Esophagus squamous epithelium (tissue), 5 donors: ENCODE measurements around the gene GDF3. TPM values are rescaled to one million over a fixed set of nuclear protein-coding genes. Genes with fewer than 3 reads are reported as not detected.
"Not testable (repeated sequence)": the region's sequence is repeated elsewhere in the genome, so short reads cannot be mapped to it uniquely, and the experiment has no call there.

ENCODE experiments used
- DNase-seq: peaks from one replicate; lab custom pipeline; 2025; lab: John Stamatoyannopoulos, UW
- H3K27ac ChIP-seq, 4 donors: fragments of 200-600 bp; sonication (generic); one replicate each; pipeline ENCODE4 v1.5.1; 2016 to 2019; ENCODE audit warnings: mild to moderate bottlenecking in 1 of 4
- H3K27me3 ChIP-seq, 4 donors: fragments of 200-600 bp; sonication (generic); 1 replicate in 3 of 4; 2 replicates in 1 of 4; pipeline versions ENCODE4 v1.5.1 to v1.6.0; 2017 to 2021; ENCODE audit warnings: antibody characterized with exemption in 1 of 4
- H3K36me3 ChIP-seq, 3 donors: fragments of 200-600 bp; sonication (generic); one replicate each; pipeline ENCODE4 v1.5.1; 2016 to 2019
- H3K4me1 ChIP-seq, 3 donors: fragments of 200-600 bp; sonication (generic); one replicate each; pipeline ENCODE4 v1.5.1; 2017 to 2019
- H3K4me3 ChIP-seq, 4 donors: fragments of 200-600 bp; sonication (generic); 1 replicate in 3 of 4; 2 replicates in 1 of 4; pipeline ENCODE4 v1.5.1; 2016 to 2019; ENCODE audit warnings: mild to moderate bottlenecking in 2 of 4, moderate library complexity in 1 of 4
- H3K9me3 ChIP-seq, 3 donors: fragments of 200-600 bp; sonication (generic); one replicate each; pipeline ENCODE4 v1.5.1; 2016 to 2019
- CTCF ChIP-seq, 6 experiments: fragments of 450-650 bp in 4 of 6; fragments of 200-600 bp in 2 of 6; sonication (generic) in 2 of 6; IDR thresholded peaks; one replicate each; pipeline ENCODE4 v1.5.1; 2016 to 2019; ENCODE audit warnings: antibody characterized with exemption in 6 of 6, mild to moderate bottlenecking in 4 of 6, moderate library complexity in 4 of 6
- POLR2A ChIP-seq, 4 donors: fragments of 450-650 bp; IDR thresholded peaks; one replicate each; pipeline ENCODE4 v1.6.1; 2017; ENCODE audit warnings: antibody characterized with exemption in 4 of 4, mild to moderate bottlenecking in 4 of 4, moderate library complexity in 3 of 4
- WGBS, 2 donors: methylation state at CpG; one replicate each; pipeline ENCODE4 v1.1.5; 2018; 5-methylcytosine and 5-hydroxymethylcytosine counted together
- intact Hi-C: fragments of 100-400 bp; cut with DNase I; formaldehyde crosslinking; loops from one replicate; pipeline ENCODE4 v1.15.0; 2022
- total RNA-seq, 4 donors: library from RNA; depleted of rRNA; stranded (reverse); fragments of >200 nt; gene quantifications; one replicate each; pipeline ENCODE4 v1.1.0, GENCODE V29; 2016
- donor health status: DM: yes; HTN: yes; CAD: no.

GDF3 gene
- not detected for total RNA-seq

DNA sequence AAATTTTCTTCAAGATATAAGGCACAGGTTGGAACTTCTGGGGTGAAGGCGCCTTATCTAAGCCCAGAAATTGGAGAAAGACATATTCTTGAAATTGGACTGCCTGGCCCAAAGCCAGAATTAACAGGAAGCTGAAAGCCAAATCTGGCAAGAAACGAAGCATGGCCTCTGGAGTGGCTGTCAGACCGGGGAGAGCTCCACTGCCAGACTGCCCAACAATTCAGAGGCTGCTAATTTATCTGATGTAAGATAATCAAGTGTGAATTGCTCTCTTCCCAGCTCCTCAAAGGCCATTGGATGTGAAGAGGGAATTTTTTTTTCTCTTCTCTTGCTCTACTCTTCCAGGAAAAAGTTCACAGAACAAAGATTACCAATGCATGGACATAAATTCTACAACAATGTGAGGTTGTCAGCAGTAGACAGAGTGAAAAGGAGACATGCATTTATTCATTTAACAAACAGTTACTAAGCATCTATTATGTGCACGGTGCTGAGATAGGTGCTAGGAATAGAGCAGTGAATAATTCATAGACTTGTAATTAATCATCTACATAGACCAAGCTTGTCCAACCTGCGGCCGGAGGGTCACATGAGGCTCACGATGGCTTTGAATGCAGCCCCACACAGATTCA lies at the start of gene GDF3:
GDF3 (minus strand) TSS at position 210 of the 632 bp plus-strand sequence; CDS start at position 163, 47 bp downstream.
- Histone ChIP-seq H3K36me3 (no peaks in the 10 kb centered on the region), H3K27ac (peak within 1 kb of the TSS in 1 of 4 donors; percentile 33), H3K4me1 (no peaks in the 10 kb centered on the region), H3K4me3 (no peak within 1 kb of the TSS), H3K27me3 (no peaks in the 10 kb centered on the region), H3K9me3 (no peaks in the 10 kb centered on the region)
- intact Hi-C loops = no loop called here
- WGBS, 2 donors = 36 to 42% methylated on average over 7 of the region's 7 CpGs
- no peak for TF ChIP-seq POLR2A (IDR thresholded peaks at IDR 0.05)
- TF ChIP-seq CTCF (IDR thresholded peaks at IDR 0.05) = no peak
- DNase-seq = no peak

GRCh38 chr12:7732993-7733392 lies 37.4 kb upstream of the GDF3 start:
- Histone ChIP-seq H3K27ac (no peak overlapping the region), H3K36me3 (no peaks in the 10 kb centered on the region), H3K27me3 (no peaks in the 10 kb centered on the region), H3K4me1 (no peaks in the 10 kb centered on the region), H3K4me3 (no peak overlapping the region), H3K9me3 (no peaks in the 10 kb centered on the region)
- WGBS, 2 donors = 44 to 60% methylated on average over 3 of the region's 3 CpGs
- intact Hi-C loops = no loop called here
- DNase-seq = no peak
- TF ChIP-seq POLR2A (IDR thresholded peaks at IDR 0.05) = no peak
- TF ChIP-seq CTCF (IDR thresholded peaks at IDR 0.05) = no peak

GRCh38 chr12:7731486-7731885 lies 35.9 kb upstream of the GDF3 start:
- WGBS, 2 donors = 25 to 37% methylated on average over 5 of the region's 5 CpGs
- H3K27me3 ChIP-seq = no peaks in the 10 kb centered on the region

DNA sequence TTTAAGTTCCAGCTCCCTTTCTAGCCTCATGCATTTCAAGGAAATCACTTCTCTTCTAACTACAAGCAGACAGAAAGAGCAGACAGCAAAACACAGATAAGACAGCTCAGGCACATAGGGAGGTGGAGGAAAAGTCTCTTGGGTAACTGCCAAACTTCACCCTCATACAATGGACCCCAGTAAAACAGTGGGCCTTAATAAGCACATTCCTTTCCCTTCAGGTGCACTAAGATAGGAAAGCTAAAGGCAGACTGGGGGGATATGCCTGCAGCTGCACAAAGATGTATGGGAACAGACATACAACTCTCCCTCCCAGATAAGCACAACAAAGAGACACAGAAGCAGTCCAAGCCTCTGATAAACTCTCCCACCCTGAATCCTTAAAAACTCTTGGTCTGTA lies 35.4 kb upstream of the GDF3 start:
- H3K27me3 ChIP-seq, H3K4me1 ChIP-seq, H3K4me3 ChIP-seq, H3K9me3 ChIP-seq, intact Hi-C loops, DNase-seq, H3K27ac ChIP-seq, H3K36me3 ChIP-seq: not testable (repeated sequence)

More at GRCh38 chr12:7731486-7731885, 35.9 kb upstream of the GDF3 start:
- no peaks in the 10 kb centered on the region for H3K9me3 ChIP-seq
- intact Hi-C loops = no loop called here
- H3K36me3 ChIP-seq = no peaks in the 10 kb centered on the region
- DNase-seq = no peak
- no peak overlapping the region for H3K27ac ChIP-seq
- no peak for TF ChIP-seq CTCF (IDR thresholded peaks at IDR 0.05)
- no peak for TF ChIP-seq POLR2A (IDR thresholded peaks at IDR 0.05)
- no peaks in the 10 kb centered on the region for H3K4me1 ChIP-seq
- no peak overlapping the region for H3K4me3 ChIP-seq

- TF ChIP-seq CTCF (IDR thresholded peaks at IDR 0.05) = no peak
- TF ChIP-seq POLR2A (IDR thresholded peaks at IDR 0.05) = no peak
- no peak overlapping the region for H3K27ac ChIP-seq
- no peaks in the 10 kb centered on the region for H3K4me1 ChIP-seq
- no peak for DNase-seq
- intact Hi-C loops = no loop called here
- H3K9me3 ChIP-seq = no peaks in the 10 kb centered on the region
- no peak overlapping the region for H3K4me3 ChIP-seq
- 33 to 37% methylated on average over 4 of the region's 4 CpGs for WGBS, 2 donors
- peaks cover 0 to 9% (median 0%) of the 10 kb centered on the region in 4 donors for H3K27me3 ChIP-seq
- no peaks in the 10 kb centered on the region for H3K36me3 ChIP-seq
These were observed 34.2 kb upstream of the GDF3 start for GRCh38 chr12:7729746-7730145.
